ENCODE results near the gene ARHGAP27.
"Not testable (repeated sequence)": the region's sequence is repeated elsewhere in the genome, so short reads cannot be mapped to it uniquely, and the experiment has no call there.

The ARHGAP27 gene

DNA sequence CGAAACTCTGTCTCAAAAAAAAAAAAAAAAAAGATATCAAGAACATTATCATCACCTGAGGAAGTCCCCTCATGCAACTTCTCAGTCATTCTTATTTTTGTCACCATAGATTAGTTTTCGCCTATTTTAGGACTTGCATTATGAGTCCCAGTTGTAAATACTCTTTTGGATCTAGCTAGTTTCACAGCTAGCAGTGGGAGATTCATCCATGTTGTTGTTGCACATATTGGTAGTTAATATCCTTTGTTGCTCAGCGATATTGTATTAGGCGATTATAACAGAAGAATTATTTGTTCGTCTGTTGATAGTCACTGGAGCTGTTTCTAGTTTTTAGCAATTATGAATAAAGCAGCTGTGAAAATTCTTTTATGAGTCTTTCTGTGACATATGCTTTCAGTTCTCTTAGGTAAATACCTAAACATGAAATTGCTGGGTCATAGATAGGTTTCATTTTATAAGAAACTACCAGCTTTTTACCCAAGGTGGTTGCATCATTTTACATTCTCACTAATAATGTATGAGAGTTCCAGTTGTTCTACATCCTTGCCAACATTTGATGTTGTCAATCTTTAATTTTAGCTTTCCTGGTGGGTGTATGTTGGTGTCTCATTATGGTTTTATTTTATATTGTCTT, 75.2 kb downstream of the ARHGAP27 start:
- no peak for DNase-seq

DNA sequence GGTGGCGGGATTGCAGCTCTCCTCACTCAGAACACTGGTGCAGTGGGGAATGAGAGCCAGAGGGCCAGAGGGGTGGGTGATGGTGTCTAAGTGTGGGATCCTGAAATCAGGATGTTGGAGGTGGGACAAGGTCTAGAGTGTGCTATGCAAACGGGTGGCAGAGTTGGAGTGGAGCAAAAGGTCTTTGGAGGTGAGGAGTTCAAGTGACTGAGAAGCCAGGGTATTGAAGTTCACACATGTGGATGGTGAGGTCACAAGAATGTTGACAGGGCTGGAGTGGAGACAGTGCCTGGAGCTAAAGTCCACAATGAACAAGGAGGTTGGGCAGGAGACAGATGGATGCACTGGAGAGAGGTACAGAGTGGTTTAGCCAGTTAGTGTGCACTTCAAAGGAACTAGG, 77.6 kb downstream of the ARHGAP27 start:
- no peak for DNase-seq

DNA sequence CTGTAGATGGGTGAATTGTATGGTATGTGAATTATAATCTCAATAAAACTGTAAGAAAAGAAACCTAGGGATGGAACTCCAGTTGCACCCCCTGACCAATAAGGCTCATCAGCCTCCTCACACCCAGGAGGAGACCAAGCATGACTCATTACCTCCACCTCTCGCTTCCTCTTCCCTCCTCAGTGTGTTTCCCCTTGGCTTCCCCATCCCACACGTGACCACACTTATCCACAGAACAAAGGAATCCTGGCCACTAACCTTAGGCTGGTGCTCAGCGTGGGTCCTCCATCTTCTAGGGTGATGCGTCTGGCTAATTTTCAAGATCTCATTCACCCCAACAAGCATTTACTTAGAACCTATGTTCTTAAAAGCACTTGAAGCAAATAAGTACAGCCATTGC, 79.6 kb downstream of the ARHGAP27 start:
- no peak for DNase-seq

- no peak for DNase-seq
These were observed 80.8 kb downstream of the ARHGAP27 start for GRCh38 chr17:45351831-45352230.

- DNase-seq, result no peak
These were observed 85.2 kb downstream of the ARHGAP27 start for GRCh38 chr17:45347444-45347843.

GRCh38 chr17:45346216-45347015, 86.3 kb downstream of the ARHGAP27 start:
- no peak for DNase-seq

GRCh38 chr17:45345554-45346215, 87.0 kb downstream of the ARHGAP27 start:
- no peak for DNase-seq

- no peak for DNase-seq
These were observed 87.5 kb downstream of the ARHGAP27 start for GRCh38 chr17:45345246-45345553.

- not testable (repeated sequence) for DNase-seq
These were observed 88.6 kb downstream of the ARHGAP27 start for GRCh38 chr17:45343967-45344664.

Measured in activated naive CD4-positive, alpha-beta T cell (primary cell).